Glutamatergic neuron (in vitro differentiated cells): Measurements from ENCODE around the gene LITAF. TPM values are rescaled to one million over a fixed set of nuclear protein-coding genes. Genes with fewer than 3 reads are reported as not detected.
"Not testable (repeated sequence)": the region's sequence is repeated elsewhere in the genome, so short reads cannot be mapped to it uniquely, and the experiment has no call there.

ENCODE experiments used
- DNase-seq: peaks from one replicate; pipeline ENCODE4 v3.0.0; 2022
- H3K27ac Mint-ChIP-seq: one replicate; pipeline ENCODE4 v1.8.0; 2020; ENCODE audit warnings: mild to moderate bottlenecking, mixed read lengths, inconsistent platforms; ENCODE audit not compliant: unreplicated experiment
- H3K27me3 Mint-ChIP-seq: one replicate; pipeline ENCODE4 v1.8.0; 2020; ENCODE audit warnings: mild to moderate bottlenecking, moderate library complexity, mixed read lengths, inconsistent platforms; ENCODE audit not compliant: unreplicated experiment
- H3K36me3 Mint-ChIP-seq: one replicate; pipeline ENCODE4 v1.8.0; 2020; ENCODE audit warnings: mild to moderate bottlenecking, mixed read lengths, inconsistent platforms; ENCODE audit not compliant: unreplicated experiment
- H3K4me1 Mint-ChIP-seq: one replicate; pipeline ENCODE4 v1.8.0; 2020; ENCODE audit warnings: mild to moderate bottlenecking, low read depth, mixed read lengths, inconsistent platforms; ENCODE audit not compliant: unreplicated experiment
- H3K4me3 Mint-ChIP-seq: one replicate; pipeline ENCODE4 v1.8.0; 2020; ENCODE audit warnings: mild to moderate bottlenecking, mixed read lengths, inconsistent platforms; ENCODE audit not compliant: unreplicated experiment
- H3K9me3 Mint-ChIP-seq: one replicate; pipeline ENCODE4 v1.8.0; 2020; ENCODE audit warnings: mild to moderate bottlenecking, moderate library complexity, mixed read lengths, inconsistent platforms; ENCODE audit not compliant: unreplicated experiment
- CTCF ChIP-seq: fragments of 200-600 bp; sonication (generic); IDR thresholded peaks from one replicate; pipeline ENCODE4 v1.5.0; 2021; ENCODE audit not compliant: partially characterized antibody, unreplicated experiment
- total RNA-seq: library from RNA; stranded (reverse); fragmentation: NEBNext Ultra II Directional; extraction: Animal tissue kit (Norgen Biotek cat#: 25700); gene quantifications from one replicate; pipeline ENCODE4 v1.2.1, GENCODE V29; 2021; ENCODE audit not compliant: unreplicated experiment

LITAF gene
- total RNA-seq, 1 donor from 2014 or later, result 29.2 TPM

DNA sequence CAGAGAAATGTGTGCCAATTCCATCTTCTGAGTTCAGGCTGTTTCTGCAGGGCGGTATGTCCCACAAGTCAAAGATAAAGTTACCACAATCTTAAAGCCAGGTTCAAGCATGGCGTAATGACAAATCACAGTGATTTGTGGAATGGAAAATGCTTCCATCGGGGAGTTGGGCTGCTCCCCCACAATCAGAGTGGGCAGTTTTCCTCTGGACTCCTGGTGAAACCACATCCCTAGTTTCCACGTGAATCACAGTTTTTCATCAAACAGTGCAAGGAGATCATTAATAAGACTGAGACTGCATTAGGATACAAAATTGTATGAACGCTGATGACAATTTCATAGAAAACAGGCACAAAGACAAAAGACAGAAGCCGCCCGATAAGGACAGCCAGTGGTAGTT, 3.6 kb downstream of the LITAF start:
- no peak for DNase-seq
- Mint-ChIP-seq H3K9me3 (peaks cover 2% of the 10 kb centered on the region), H3K27me3 (peaks cover 11% of the 10 kb centered on the region), H3K27ac (no peak overlapping the region), H3K4me3 (no peak overlapping the region), H3K4me1 (peaks cover 22% of the 10 kb centered on the region), H3K36me3 (peaks cover 9% of the 10 kb centered on the region)
- TF ChIP-seq CTCF, result no peak

GRCh38 chr16:11582157-11582814, 4.4 kb downstream of the LITAF start:
- peak overlapping the region; percentile 16 for H3K27ac Mint-ChIP-seq
- TF ChIP-seq CTCF, result no peak
- H3K27me3 Mint-ChIP-seq, result peaks cover 9% of the 10 kb centered on the region
- H3K4me1 Mint-ChIP-seq, result peaks cover 22% of the 10 kb centered on the region
- H3K9me3 Mint-ChIP-seq, result peaks cover 8% of the 10 kb centered on the region
- peaks cover 9% of the 10 kb centered on the region for H3K36me3 Mint-ChIP-seq
- no peak for DNase-seq
- peak overlapping the region; percentile 25 for H3K4me3 Mint-ChIP-seq

DNA sequence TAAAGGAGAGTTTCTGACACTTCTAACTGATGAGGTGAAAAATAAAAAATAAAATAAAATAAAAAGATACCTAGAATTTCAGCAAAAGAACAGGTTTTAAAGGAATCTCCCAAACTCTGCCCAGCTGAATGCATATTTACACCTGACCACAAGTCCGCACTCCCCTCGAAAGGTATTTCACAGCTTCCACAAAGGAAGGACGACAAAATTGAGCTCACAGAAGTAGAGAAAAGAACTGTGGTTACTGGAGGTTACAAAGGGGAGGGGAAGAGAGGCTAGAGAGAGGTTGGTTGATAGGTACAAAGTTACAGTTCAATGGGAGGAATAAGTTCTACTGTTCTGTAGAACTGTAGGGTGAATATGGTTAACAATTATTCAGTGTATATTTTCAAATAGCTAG, 5.0 kb downstream of the LITAF start:
- Mint-ChIP-seq H3K27me3 (peaks cover 11% of the 10 kb centered on the region), H3K4me3 (peak overlapping the region; percentile 18), H3K4me1 (peaks cover 26% of the 10 kb centered on the region)

GRCh38 chr16:11580451-11581086, 6.2 kb downstream of the LITAF start:
- H3K4me3 Mint-ChIP-seq, result no peak overlapping the region
- peaks cover 25% of the 10 kb centered on the region for H3K4me1 Mint-ChIP-seq
- peaks cover 9% of the 10 kb centered on the region for H3K36me3 Mint-ChIP-seq
- peaks cover 11% of the 10 kb centered on the region for H3K27me3 Mint-ChIP-seq
- no peak overlapping the region for H3K27ac Mint-ChIP-seq
- TF ChIP-seq CTCF, result no peak
- peaks cover 13% of the 10 kb centered on the region for H3K9me3 Mint-ChIP-seq
- no peak for DNase-seq

More for the DNA sequence above, 5.0 kb downstream of the LITAF start:
- Mint-ChIP-seq H3K36me3 (peaks cover 9% of the 10 kb centered on the region), H3K27ac (no peak overlapping the region), H3K9me3 (peaks cover 13% of the 10 kb centered on the region)
- no peak for DNase-seq
- TF ChIP-seq CTCF, result no peak

- Mint-ChIP-seq H3K9me3 (peaks cover 14% of the 10 kb centered on the region), H3K4me1 (peaks cover 13% of the 10 kb centered on the region), H3K27ac (peak overlapping the region; percentile 98), H3K4me3 (peak overlapping the region; percentile 58)
- not testable (repeated sequence) for H3K27me3 Mint-ChIP-seq, H3K36me3 Mint-ChIP-seq, DNase-seq
Measured at GRCh38 chr16:11577290-11577660, 9.4 kb downstream of the LITAF start.
